Mesendoderm (in vitro differentiated cells): ENCODE data around the gene GBE1.

Source experiments
- DNase-seq: peaks from one replicate; pipeline ENCODE4 v3.0.0; 2013
- H2AK5ac ChIP-seq: 2 replicates; pipeline ENCODE4 v1.6.1; 2013; ENCODE audit warnings: low read length, inconsistent platforms
- H2BK120ac ChIP-seq: 2 replicates; pipeline ENCODE4 v1.6.1; 2013; ENCODE audit warnings: low read depth, mild to moderate bottlenecking, low read length, moderate library complexity, mixed read lengths
- H2BK15ac ChIP-seq: replicated peaks from 2 replicates; pipeline ENCODE4 v1.6.1; 2013; ENCODE audit warnings: low read depth, mild to moderate bottlenecking, moderate library complexity
- H2BK5ac ChIP-seq: 2 replicates; pipeline ENCODE4 v1.6.1; 2013; ENCODE audit warnings: low read length, inconsistent platforms
- H3K18ac ChIP-seq: 2 replicates; pipeline ENCODE4 v1.6.1; 2013; ENCODE audit warnings: mild to moderate bottlenecking, low read length, mixed read lengths
- H3K23ac ChIP-seq: one replicate; pipeline ENCODE4 v1.6.1; 2013; ENCODE audit warnings: low read length
- H3K27ac ChIP-seq: 2 replicates; pipeline ENCODE4 v1.5.1; 2013; ENCODE audit warnings: low read depth, mild to moderate bottlenecking, inconsistent platforms, low read length, moderate library complexity
- H3K27me3 ChIP-seq: 2 replicates; pipeline ENCODE4 v1.6.1; 2013; ENCODE audit warnings: low read length, control low read depth, mild to moderate bottlenecking, inconsistent platforms; ENCODE audit not compliant: insufficient read depth, poor library complexity
- H3K36me3 ChIP-seq: 2 replicates; pipeline ENCODE4 v1.6.1; 2013; ENCODE audit warnings: low read length, inconsistent platforms; ENCODE audit not compliant: control insufficient read depth, insufficient read depth
- H3K4ac ChIP-seq: one replicate; pipeline ENCODE4 v1.6.1; 2013; ENCODE audit warnings: low read depth, mild to moderate bottlenecking, low read length, moderate library complexity
- H3K4me1 ChIP-seq: 2 replicates; pipeline ENCODE4 v1.6.1; 2013; ENCODE audit warnings: low read depth, low read length, inconsistent platforms; ENCODE audit not compliant: control insufficient read depth
- H3K4me2 ChIP-seq: 2 replicates; pipeline ENCODE4 v1.6.1; 2013; ENCODE audit warnings: low read length
- H3K4me3 ChIP-seq: 2 replicates; pipeline ENCODE4 v1.5.1; 2013; ENCODE audit warnings: mild to moderate bottlenecking, low read length
- H3K56ac ChIP-seq: one replicate; pipeline ENCODE4 v1.6.1; 2013; ENCODE audit warnings: low read length
- H3K79me1 ChIP-seq: 2 replicates; pipeline ENCODE4 v1.6.1; 2013; ENCODE audit warnings: low read length, inconsistent platforms
- H3K79me2 ChIP-seq: 2 replicates; pipeline ENCODE4 v1.6.1; 2013; ENCODE audit warnings: mild to moderate bottlenecking, low read length; ENCODE audit not compliant: control insufficient read depth, insufficient read depth
- H3K9ac ChIP-seq: 2 replicates; pipeline ENCODE4 v1.6.1; 2013; ENCODE audit warnings: low read length, inconsistent platforms
- H4K5ac ChIP-seq: one replicate; pipeline ENCODE4 v1.6.1; 2013; ENCODE audit warnings: low read length
- H4K8ac ChIP-seq: one replicate; pipeline ENCODE4 v1.6.1; 2013; ENCODE audit warnings: low read depth, mild to moderate bottlenecking, control low read depth, low read length, moderate library complexity
- WGBS: extraction: QIAGEN DNeasy Blood & Tissue Kit; methylation state at CpG from one replicate; pipeline ENCODE4 v1.1.7; 2013; ENCODE audit warnings: low lambda C conversion rate, missing lambda C conversion rate; ENCODE audit not compliant: insufficient coverage; ENCODE audit errors: extremely low coverage; 5-methylcytosine and 5-hydroxymethylcytosine counted together

The GBE1 gene

GRCh38 chr3:81445712-81446111 lies 315.7 kb downstream of the GBE1 start:
- H4K8ac ChIP-seq = no peak overlapping the region
- no peak overlapping the region for H3K27ac ChIP-seq
- no peak overlapping the region for H3K56ac ChIP-seq
- no peak overlapping the region for H3K4me3 ChIP-seq
- no peak overlapping the region for H3K23ac ChIP-seq
- H3K79me2 ChIP-seq = no peaks in the 10 kb centered on the region
- no peak overlapping the region for H3K4me2 ChIP-seq
- no peaks in the 10 kb centered on the region for H3K36me3 ChIP-seq
- no peaks in the 10 kb centered on the region for H3K79me1 ChIP-seq
- H3K18ac ChIP-seq = no peak overlapping the region
- no CpG with 5 or more reads among the region's 4 CpGs for WGBS
- no peak overlapping the region for H2BK15ac ChIP-seq
- no peak for DNase-seq
- no peak overlapping the region for H3K9ac ChIP-seq
- H3K4me1 ChIP-seq = no peaks in the 10 kb centered on the region
- H2BK120ac ChIP-seq = no peak overlapping the region
- H2AK5ac ChIP-seq = no peak overlapping the region
- no peak overlapping the region for H2BK5ac ChIP-seq
- H3K27me3 ChIP-seq = no peaks in the 10 kb centered on the region
- H4K5ac ChIP-seq = no peak overlapping the region
- H3K4ac ChIP-seq = no peak overlapping the region

GRCh38 chr3:81444817-81445460 lies 316.5 kb downstream of the GBE1 start:
- WGBS = no CpG with 5 or more reads among the region's 4 CpGs
- Histone ChIP-seq H3K4me1 (no peaks in the 10 kb centered on the region), H3K79me2 (no peaks in the 10 kb centered on the region)

GRCh38 chr3:81443958-81444357 lies 317.5 kb downstream of the GBE1 start:
- DNase-seq = no peak
- no peak overlapping the region for H2AK5ac ChIP-seq
- H3K23ac ChIP-seq = no peak overlapping the region
- no peaks in the 10 kb centered on the region for H3K79me2 ChIP-seq
- no peak overlapping the region for H3K56ac ChIP-seq
- no peaks in the 10 kb centered on the region for H3K4me1 ChIP-seq
- H3K4ac ChIP-seq = no peak overlapping the region
- no CpG with 5 or more reads among the region's 1 CpG for WGBS
- no peak overlapping the region for H3K9ac ChIP-seq
- H2BK120ac ChIP-seq = no peak overlapping the region
- H3K4me3 ChIP-seq = no peak overlapping the region
- H3K27me3 ChIP-seq = no peaks in the 10 kb centered on the region
- H3K4me2 ChIP-seq = no peak overlapping the region
- no peak overlapping the region for H3K27ac ChIP-seq
- no peaks in the 10 kb centered on the region for H3K36me3 ChIP-seq
- H2BK5ac ChIP-seq = no peak overlapping the region
- H3K79me1 ChIP-seq = no peaks in the 10 kb centered on the region
- H4K5ac ChIP-seq = no peak overlapping the region
- no peak overlapping the region for H2BK15ac ChIP-seq
- H3K18ac ChIP-seq = no peak overlapping the region
- H4K8ac ChIP-seq = no peak overlapping the region

More at GRCh38 chr3:81444817-81445460, 316.5 kb downstream of the GBE1 start:
- H3K27ac ChIP-seq = no peak overlapping the region
- H3K36me3 ChIP-seq = no peaks in the 10 kb centered on the region
- no peak overlapping the region for H3K4me3 ChIP-seq
- no peak overlapping the region for H2BK120ac ChIP-seq
- no peaks in the 10 kb centered on the region for H3K79me1 ChIP-seq
- no peak overlapping the region for H2BK15ac ChIP-seq
- no peak overlapping the region for H3K9ac ChIP-seq
- no peak overlapping the region for H3K23ac ChIP-seq
- no peak overlapping the region for H2AK5ac ChIP-seq
- no peak overlapping the region for H3K18ac ChIP-seq
- H3K27me3 ChIP-seq = no peaks in the 10 kb centered on the region
- H3K4me2 ChIP-seq = no peak overlapping the region
- H2BK5ac ChIP-seq = no peak overlapping the region
- no peak overlapping the region for H3K4ac ChIP-seq
- no peak overlapping the region for H4K5ac ChIP-seq
- no peak for DNase-seq
- no peak overlapping the region for H3K56ac ChIP-seq
- H4K8ac ChIP-seq = no peak overlapping the region

DNA sequence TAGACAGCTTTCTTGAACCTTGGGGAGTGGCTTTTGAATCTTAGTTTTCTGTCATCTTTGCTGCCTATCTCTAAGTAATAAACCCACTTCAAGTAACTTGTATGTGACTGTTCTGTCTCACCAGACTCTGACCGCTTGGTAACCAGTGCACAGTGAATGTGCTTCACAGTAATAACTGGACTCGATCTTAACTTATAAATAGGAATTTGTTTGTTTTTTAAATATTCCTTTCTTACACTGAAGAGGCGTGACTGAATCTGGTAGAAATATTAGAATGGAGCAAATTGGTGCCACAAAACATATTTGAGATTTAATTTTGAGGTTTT lies 318.0 kb downstream of the GBE1 start:
- Histone ChIP-seq H3K27ac (no peak overlapping the region), H2BK120ac (no peak overlapping the region), H3K18ac (no peak overlapping the region), H2BK15ac (no peak overlapping the region), H3K4me1 (no peaks in the 10 kb centered on the region), H4K5ac (no peak overlapping the region), H3K4ac (no peak overlapping the region), H3K79me2 (no peaks in the 10 kb centered on the region), H3K36me3 (no peaks in the 10 kb centered on the region), H3K27me3 (no peaks in the 10 kb centered on the region), H4K8ac (no peak overlapping the region), H3K4me2 (no peak overlapping the region), H2BK5ac (no peak overlapping the region), H3K23ac (no peak overlapping the region), H3K9ac (no peak overlapping the region), H3K79me1 (no peaks in the 10 kb centered on the region), H3K4me3 (no peak overlapping the region), H2AK5ac (no peak overlapping the region), H3K56ac (no peak overlapping the region)
- no peak for DNase-seq
- no CpG with 5 or more reads among the region's 3 CpGs for WGBS

DNA sequence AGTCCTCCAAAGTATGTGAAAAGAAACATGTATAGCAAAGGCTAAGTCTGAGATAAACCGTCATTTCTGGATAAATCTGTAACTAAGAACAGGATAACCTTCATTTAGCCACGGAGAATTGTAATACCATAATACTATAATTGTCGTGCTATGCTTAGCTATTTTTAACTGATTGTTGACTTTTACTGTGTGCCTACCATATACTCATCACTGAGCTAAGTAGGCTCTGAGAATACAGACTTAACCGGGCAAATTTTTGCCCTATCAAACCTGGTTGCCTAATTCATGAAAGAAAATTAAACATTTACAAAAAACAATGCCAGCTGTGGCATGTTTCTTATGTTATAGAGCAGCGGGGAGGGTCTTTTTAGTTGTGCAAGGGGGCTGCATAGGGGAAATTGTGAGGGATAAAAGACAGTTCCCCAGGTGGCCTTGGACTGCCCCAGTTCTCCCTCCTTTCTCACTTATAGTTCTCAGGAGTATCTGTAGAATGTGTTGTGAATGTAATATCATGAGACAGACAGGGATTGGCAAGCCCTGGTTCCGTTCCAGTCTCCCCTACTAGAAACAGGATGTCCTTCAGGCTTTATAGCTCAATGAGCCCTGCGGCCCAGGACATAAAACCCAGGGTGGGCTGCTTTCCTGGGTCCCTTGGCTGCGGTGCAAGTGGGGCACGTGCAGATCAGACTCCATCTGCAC lies 318.5 kb downstream of the GBE1 start:
- DNase-seq = no peak
- H3K18ac ChIP-seq = no peak overlapping the region
- no peak overlapping the region for H2BK5ac ChIP-seq
- no peak overlapping the region for H2AK5ac ChIP-seq
- no peaks in the 10 kb centered on the region for H3K36me3 ChIP-seq
- no peak overlapping the region for H3K9ac ChIP-seq
- H2BK15ac ChIP-seq = no peak overlapping the region
- H4K8ac ChIP-seq = no peak overlapping the region
- no peak overlapping the region for H3K27ac ChIP-seq
- H3K4me1 ChIP-seq = no peaks in the 10 kb centered on the region
- no peak overlapping the region for H3K56ac ChIP-seq
- H3K79me2 ChIP-seq = no peaks in the 10 kb centered on the region
- H3K4ac ChIP-seq = no peak overlapping the region
- no peak overlapping the region for H2BK120ac ChIP-seq
- no peaks in the 10 kb centered on the region for H3K27me3 ChIP-seq
- H3K23ac ChIP-seq = no peak overlapping the region
- no peaks in the 10 kb centered on the region for H3K79me1 ChIP-seq
- no peak overlapping the region for H3K4me2 ChIP-seq
- H4K5ac ChIP-seq = no peak overlapping the region
- no peak overlapping the region for H3K4me3 ChIP-seq
- no CpG with 5 or more reads among the region's 9 CpGs for WGBS

GRCh38 chr3:81440661-81441060 lies 320.8 kb downstream of the GBE1 start:
- no peak for DNase-seq
- H3K23ac ChIP-seq = no peak overlapping the region
- H3K79me1 ChIP-seq = no peaks in the 10 kb centered on the region
- no peak overlapping the region for H3K4me2 ChIP-seq
- no peak overlapping the region for H3K27ac ChIP-seq
- no peak overlapping the region for H2BK120ac ChIP-seq
- no peaks in the 10 kb centered on the region for H3K79me2 ChIP-seq
- no peak overlapping the region for H4K8ac ChIP-seq
- H3K9ac ChIP-seq = no peak overlapping the region
- no peak overlapping the region for H4K5ac ChIP-seq
- H3K36me3 ChIP-seq = no peaks in the 10 kb centered on the region
- no peak overlapping the region for H3K18ac ChIP-seq
- no peak overlapping the region for H2BK5ac ChIP-seq
- no peak overlapping the region for H2AK5ac ChIP-seq
- H3K4ac ChIP-seq = no peak overlapping the region
- H3K4me3 ChIP-seq = no peak overlapping the region
- H3K27me3 ChIP-seq = no peaks in the 10 kb centered on the region
- WGBS = no CpG with 5 or more reads among the region's 3 CpGs
- H3K4me1 ChIP-seq = peaks cover 4% of the 10 kb centered on the region
- H2BK15ac ChIP-seq = no peak overlapping the region
- no peak overlapping the region for H3K56ac ChIP-seq
